22Rv1 (cell line): ENCODE results near the gene FBXO7.

Experiments used
- H3K27ac ChIP-seq: fragments of 450-650 bp; 2 replicates; pipeline ENCODE4 v1.5.1; 2017
- ZFX ChIP-seq: fragments of 450-650 bp; IDR thresholded peaks from 2 replicates; pipeline ENCODE4 v1.6.1; 2017; ENCODE audit warnings: antibody characterized with exemption, borderline replicate concordance
- TF ChIP-seq, protein P1 (sequence below): fragments of 450-650 bp; IDR thresholded peaks from 2 replicates; pipeline ENCODE4 v1.5.1; 2017; ENCODE audit warnings: mild to moderate bottlenecking

Gene FBXO7

DNA sequence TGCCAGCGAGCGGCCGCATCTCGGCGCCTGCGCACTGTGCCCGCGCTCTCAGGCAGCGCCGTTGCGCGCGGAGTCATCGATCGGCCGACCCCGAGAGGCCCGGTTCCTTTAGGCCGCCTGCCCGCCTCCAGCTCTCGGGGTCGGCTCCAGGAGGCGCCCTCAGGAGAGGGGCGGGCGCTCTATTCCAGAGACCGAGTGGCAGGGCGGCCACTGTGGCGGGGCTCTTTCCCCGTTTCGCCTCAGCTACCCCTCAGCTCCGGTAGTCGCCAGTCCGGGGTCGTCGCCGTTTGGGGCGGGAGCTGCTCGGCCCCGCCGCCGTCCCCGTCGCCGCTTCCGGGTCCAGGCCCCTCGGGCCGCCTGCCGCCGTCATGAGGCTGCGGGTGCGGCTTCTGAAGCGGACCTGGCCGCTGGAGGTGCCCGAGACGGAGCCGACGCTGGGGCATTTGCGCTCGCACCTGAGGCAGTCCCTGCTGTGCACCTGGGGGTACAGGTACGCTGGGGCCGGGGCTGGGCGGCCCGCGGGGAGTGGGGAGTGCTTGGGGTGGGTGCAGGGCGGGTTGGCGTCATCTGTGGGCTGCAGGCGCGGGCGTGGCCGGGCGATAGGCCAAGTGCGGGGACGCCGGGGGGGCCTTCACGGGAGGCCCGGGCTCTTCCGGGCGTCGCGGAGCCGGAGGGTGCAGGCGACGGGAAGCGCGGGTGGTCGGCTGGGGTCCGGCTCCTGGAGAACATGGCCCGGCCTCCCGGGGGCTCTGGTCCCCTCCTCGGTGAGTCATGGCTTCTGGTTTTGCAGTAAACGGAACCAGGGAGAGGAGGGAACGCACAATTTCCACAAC is at the start of gene FBXO7:
FBXO7 (plus strand) TSS at position 177 of the 833 bp plus-strand sequence; CDS start at position 369, 192 bp downstream.
- TF ChIP-seq, protein P1, sequence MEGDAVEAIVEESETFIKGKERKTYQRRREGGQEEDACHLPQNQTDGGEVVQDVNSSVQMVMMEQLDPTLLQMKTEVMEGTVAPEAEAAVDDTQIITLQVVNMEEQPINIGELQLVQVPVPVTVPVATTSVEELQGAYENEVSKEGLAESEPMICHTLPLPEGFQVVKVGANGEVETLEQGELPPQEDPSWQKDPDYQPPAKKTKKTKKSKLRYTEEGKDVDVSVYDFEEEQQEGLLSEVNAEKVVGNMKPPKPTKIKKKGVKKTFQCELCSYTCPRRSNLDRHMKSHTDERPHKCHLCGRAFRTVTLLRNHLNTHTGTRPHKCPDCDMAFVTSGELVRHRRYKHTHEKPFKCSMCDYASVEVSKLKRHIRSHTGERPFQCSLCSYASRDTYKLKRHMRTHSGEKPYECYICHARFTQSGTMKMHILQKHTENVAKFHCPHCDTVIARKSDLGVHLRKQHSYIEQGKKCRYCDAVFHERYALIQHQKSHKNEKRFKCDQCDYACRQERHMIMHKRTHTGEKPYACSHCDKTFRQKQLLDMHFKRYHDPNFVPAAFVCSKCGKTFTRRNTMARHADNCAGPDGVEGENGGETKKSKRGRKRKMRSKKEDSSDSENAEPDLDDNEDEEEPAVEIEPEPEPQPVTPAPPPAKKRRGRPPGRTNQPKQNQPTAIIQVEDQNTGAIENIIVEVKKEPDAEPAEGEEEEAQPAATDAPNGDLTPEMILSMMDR: peak; percentile 66
- no peak for TF ChIP-seq ZFX
- peak within 1 kb of the TSS; percentile 90 for H3K27ac ChIP-seq

DNA sequence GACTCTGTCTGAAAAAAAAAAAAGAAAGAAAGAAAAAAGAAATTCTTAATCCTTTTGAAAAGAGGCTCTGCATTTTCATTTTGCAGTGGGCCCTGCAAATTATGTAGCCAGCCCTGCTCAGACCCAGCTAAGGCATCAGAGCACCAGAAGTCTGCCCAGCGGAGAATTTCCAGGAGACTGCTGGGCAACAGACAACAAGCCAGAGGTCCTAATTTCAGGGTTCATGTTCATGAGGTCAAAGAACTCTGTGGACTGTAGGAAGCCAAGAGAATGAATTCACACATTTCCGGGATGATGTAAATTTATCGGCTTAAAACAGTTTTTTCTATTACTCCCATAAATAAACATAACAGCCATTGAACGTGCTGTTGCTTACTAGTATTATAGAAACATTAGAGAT is 47.7 kb upstream of the FBXO7 start:
- TF ChIP-seq, protein P1: no peak
- H3K27ac ChIP-seq: no peak overlapping the region

DNA sequence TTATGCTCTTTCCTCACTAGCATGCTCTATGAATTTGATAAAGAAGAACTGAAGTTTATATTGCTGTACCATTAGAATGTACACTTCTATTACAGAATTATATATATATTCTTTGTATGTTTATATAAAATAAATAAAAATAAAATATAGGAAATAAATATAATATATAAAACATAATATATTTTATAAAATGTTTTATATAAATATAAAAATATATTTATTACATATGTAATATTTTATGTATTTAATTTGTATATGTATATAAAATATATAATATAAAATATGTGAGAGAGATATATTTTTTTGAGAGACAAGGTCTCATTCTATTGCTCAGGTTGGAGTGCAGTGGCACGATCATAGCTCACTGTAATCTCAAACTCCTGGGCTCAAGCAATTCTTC is 44.3 kb upstream of the FBXO7 start:
- no peak for TF ChIP-seq ZFX
- TF ChIP-seq, protein P1: no peak
- H3K27ac ChIP-seq: no peak overlapping the region

DNA sequence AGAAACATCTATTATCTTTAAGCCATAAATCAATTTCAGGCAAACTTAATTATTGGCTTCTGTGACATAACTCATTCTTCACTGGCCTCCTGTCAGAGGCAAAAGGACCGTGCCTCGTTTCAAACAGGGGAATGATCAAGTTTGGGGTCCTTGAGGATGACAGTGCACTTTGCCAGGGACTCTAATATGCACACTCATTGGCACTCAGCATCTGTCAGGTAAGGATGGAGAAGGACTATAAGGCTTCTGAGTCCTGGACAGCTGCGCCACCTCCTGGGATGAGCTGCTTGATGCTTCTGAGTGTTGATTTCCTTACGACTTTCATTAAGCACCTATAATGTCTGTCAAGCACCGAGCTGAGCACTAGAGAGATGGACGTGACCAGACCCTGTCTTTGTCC is 30.5 kb upstream of the FBXO7 start:
- H3K27ac ChIP-seq: no peak overlapping the region
- TF ChIP-seq, protein P1: peak; percentile 75
- TF ChIP-seq ZFX: no peak

DNA sequence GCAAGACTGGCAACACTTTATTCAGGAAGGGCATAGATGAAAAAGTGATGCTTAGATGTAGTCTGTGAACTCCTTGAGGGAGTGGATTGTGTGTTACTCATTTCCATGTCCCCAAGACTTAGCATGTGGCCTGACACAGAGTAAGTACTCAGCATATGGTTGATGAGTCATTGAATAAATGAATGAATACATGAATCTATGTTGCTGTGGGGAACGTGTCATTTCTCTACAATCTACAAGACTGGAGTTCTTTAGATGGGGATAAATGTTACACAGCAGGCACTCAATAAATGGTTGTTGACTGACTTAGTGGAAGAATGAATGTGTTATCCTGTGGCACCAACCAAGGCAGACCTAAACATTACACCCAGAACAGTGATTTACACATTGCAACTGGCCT is 28.3 kb upstream of the FBXO7 start:
- H3K27ac ChIP-seq: no peak overlapping the region
- TF ChIP-seq ZFX: no peak
- TF ChIP-seq, protein P1: no peak

DNA sequence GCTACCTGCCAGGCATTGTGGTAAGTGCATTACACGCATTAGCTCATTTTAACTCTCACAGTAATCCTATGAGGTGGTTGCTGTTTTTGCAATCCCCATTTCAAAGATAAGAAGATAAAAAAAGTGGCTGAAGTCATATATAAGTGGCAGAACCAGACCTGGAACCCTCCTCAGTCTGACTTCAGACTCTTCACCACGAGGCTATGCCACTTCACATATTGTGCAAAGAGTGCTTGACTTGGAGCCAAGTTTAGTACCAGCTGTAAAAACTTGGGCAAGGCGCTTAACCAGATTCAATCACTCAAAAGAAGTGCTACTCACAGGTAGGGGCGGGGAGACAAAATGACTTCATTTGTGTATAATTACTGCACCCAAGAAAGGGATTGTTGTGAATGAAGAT is 25.6 kb upstream of the FBXO7 start:
- no peak overlapping the region for H3K27ac ChIP-seq
- TF ChIP-seq ZFX: no peak
- TF ChIP-seq, protein P1: no peak

DNA sequence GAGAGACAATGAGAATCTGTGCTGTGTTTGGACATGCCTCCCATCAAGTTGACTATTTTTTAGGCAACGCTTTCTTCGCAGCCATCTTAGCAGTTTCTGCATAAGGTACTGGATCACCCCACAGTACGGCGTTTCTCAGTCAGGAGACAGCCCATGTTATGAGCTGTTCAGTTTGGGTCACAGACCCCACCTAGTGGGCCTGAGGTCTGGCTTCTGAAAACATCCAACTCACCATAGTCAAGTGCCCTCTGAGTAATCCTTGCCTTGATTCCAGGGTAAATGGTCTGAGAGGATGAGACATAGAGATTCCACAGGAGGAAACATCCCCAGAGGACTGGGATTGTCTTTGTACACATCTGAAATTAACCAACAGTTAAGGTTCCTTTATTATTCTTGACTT is 17.6 kb upstream of the FBXO7 start:
- H3K27ac ChIP-seq: no peak overlapping the region
- no peak for TF ChIP-seq ZFX
- TF ChIP-seq, protein P1: no peak
